Activated gamma-delta T cell (primary cell): ENCODE results near the gene NALCN.
A peak's percentile ranks its signal among the peaks of the same experiment; 100 is the strongest.

Experiments used
- DNase-seq: peaks from one replicate; lab custom pipeline; 2025; lab: John Stamatoyannopoulos, UW

The NALCN gene

DNA sequence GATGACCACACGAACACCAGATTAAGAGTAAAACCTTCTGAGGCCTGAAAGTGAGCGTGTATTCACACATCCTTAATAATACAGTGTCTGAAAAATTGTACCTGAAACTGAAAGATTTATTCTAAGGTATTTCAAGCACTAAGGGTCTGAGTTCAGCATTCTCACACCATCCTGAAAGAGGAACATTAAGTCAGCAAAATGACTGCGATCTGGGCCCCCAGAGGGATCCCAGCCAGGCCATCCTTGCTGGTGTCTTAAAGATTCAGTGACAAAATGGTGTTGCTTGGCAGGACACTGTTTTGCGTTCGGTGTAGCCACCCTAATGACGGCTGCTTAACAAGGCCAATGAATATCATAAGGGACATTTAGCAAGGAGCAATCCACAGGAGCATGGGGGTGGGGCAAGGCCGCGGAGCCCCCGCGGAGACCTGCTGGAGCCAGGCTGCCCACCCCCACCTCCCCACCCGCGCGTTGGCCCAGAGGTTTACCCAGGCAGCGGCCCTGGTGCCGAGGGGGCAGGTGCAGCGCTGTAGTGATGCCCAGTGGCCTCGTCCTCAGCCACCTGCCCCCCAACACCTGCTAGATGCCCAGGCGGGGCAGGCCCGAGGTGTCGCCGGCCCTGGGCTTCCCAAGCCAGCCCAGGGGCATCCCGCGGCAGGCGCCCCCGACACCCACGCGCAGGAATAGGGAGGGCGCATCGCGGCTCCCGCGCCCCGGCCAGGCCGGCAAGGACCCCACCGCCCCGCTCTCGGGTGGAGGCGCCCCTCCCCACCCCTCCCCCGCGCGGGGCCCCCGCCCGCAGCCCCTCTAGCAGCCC is 742 bp downstream of the NALCN start:
- DNase-seq = peak; percentile 11

DNA sequence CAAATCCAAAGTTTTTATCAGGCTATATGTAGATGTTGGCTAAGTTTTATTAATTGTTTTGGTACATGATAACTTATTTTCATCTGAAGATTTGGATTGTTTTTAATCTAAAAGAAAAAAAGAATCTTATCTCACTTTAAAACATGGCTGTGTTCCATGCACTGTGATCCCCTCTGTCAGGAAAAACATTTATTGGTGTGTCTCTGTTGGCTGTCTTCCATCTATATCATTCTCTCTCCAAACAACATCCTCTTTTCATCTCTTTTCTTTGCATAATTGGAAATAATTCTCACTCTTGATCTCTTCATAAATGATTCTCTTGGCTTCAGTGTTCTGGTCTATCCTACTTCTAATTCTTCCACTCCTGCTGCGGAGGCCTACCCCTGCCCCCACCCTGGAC is 4.2 kb downstream of the NALCN start:
- no peak for DNase-seq

DNA sequence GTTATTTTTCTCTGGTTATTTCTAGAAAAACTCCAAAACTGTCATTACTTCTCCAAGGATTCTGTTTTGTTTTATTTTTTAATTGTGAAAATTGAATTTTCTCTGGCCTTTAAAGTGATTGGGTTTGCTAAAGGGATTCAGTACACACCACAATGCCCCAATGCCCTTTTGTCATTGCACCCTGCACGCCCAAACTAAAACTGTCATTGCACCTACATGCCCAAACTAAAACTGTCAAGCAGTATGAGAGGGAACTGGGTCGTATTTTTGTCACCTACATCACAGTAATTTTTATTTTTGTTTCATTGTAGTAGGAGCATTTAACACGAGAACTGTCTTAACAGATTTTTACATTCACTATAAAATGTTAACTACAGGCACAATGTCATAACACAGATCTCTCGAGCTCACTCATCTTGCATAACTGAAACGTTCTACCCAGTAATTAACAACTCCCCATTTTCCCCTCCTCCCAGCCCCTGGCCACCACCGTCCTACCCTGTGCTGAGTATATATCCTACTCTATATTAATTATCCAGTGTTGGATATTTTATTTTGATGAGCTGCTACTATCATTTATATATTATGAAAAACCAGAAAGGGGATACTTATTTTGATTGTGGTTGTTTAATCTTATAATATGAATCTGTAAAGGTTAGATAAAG is 7.2 kb downstream of the NALCN start:
- DNase-seq = no peak

DNA sequence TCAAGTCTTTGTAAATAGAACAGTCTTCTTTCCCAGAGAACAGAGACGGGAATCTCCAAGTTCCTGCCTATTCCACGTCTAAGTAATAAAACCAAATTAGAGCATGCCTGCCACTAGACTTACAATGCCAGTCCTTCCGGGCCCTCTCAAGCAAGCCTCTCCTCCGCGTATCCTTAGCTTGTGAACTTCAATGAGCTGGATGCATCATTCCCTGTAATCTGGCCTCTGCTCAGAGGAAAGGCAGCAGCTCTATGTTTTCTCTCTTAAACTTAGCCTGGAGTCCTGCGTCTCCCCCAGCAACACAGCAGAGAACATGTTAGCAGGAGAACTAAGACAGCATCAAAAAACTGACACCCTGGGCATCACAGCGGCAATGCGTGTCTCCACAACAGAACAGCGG is 8.2 kb downstream of the NALCN start:
- no peak for DNase-seq

DNA sequence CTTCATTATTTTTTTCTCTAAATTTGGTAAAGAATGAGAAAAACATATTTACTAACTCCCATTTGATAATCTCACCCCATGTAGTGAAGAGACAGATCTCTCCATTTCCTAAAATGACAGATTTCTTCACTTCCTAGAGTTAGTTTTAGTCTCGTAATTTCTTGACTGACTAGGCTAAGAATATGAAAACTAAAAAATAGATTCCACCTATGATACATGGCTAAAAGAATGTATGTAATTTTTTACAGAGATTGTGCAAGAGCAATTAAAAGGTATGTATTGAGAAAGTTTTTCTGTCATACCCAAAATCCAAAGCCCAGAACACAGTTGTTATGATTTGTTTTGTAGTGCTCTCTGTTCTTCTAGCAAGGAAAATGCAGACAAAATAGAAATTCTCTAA is 9.5 kb downstream of the NALCN start:
- DNase-seq = no peak

DNA sequence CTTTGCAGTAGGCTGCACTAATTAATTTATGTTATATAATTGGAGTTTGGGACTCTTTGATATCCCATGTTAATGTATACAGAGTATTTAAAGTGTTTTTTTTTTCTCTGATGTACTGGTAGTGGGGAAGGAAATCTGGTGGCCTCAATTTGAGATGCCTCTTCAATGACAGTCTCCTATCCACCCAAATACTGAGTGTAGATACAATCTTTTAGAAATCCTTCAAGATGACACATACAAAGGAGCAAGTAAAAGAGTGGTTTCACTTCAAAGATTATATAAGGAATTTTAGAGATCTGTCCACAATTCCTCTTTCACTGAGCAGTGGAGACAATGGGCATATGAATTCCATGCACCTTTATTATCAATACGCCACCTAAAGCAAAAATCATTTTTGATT is 15.1 kb downstream of the NALCN start:
- DNase-seq = no peak

DNA sequence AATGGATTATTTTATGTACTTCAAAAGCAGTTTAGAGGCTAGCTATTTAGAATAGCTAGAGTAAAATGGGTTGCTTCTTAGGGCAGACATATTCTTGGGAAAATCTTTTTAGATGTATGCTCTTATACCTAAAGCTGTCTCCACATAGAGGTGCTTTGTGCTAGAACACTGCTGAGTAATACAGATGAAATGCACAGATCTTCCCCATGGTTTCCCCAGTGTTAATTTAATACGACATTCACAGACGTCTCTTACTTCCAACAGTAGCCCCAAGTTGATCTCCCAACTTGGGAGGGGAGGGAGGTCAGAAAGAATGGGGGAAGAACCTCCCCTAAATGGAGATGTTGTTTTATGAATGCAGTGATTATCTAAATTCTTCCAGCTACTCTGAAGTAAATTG is 16.9 kb downstream of the NALCN start:
- no peak for DNase-seq

DNA sequence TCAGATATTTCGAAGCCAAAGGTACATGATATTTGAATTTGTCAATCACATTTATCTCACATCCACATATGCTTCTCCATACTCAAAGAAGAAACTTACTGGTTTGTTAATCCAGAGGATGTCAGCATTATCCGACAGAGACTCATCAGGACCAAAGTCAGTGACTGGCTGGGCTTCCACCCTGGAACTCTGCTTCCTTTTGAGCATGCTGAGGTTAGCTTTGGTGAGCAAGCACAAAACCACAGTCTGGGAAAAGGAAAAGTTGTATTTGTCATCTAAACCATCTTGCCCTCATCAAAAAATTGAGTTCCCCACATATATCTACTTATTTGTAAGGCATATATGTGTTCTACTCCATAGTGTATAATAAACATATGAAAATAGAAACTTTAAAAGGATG is 17.4 kb downstream of the NALCN start:
- no peak for DNase-seq

DNA sequence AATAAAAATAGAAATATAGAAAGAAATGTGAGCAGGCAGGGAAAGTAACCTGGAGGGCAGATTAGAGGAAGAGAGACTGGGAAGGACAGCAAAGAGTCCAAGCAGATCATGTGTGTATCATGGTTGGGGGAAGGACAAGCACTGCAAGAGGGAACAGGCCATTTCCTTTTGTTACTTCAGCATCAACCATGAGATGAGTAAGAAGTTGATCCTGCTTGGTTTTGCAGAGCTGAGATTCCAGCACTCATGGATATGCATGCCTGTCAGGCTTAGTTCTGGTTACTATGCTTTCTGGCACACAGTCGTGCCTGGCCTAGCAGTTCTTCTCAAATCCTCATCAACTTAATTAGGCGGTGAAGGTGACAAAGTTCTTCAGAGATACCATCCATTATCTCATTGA is 18.1 kb downstream of the NALCN start:
- no peak for DNase-seq

DNA sequence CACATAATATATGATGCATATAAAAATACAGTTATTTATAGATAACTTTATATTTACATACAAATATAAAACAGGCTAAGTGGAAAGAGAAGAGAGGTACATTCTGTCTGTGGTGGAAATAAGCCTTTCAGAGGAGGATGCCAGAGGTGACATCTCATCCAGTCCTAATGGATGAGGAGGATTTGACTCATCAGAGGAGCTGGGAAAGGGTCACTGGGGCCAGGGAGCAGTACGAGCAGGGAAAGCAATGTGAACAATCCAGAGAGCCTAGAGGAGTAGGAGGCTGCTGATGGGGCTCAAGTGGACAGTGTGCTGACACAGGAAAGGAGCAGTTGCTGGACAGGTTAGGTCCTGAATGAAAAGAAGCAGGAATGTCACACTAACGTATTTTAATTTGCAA is 18.6 kb downstream of the NALCN start:
- DNase-seq = no peak

DNA sequence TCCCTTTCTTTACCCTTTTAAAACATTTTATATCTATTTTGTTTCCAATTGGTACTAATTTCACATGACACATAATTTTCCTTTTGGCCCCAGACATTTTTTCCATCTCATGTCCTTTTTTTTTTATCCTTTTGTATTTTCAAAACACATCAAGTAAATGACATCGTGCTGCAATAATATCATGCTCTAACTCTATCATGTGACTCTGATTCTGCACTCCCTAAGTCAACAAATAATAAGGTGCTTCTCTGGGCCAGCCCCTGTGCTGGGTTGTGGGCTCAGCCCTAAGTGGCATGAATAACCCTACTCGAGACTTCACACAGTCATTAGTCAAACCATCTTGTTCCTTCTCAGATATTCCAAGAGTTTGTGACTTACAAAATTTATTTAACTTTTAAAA is 21.7 kb downstream of the NALCN start:
- DNase-seq = no peak

DNA sequence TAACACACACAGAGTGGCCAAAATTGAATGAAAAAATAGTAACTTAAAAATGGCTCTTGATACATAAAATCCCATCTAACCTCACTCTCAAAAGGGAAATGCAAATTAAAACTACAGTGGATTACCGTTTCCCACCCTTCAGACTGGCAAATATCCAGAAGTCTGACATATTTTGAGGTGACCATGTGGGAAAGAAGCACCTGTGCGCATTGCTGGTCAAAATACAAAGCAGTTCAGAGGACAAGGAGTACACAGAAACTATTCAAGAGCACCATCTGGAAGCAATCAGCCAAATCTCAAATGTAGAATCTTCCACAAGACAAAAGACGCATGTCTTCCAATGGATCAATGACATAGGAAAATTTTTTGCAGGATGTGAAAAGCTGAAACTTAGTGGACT is 23.2 kb downstream of the NALCN start:
- no peak for DNase-seq

DNA sequence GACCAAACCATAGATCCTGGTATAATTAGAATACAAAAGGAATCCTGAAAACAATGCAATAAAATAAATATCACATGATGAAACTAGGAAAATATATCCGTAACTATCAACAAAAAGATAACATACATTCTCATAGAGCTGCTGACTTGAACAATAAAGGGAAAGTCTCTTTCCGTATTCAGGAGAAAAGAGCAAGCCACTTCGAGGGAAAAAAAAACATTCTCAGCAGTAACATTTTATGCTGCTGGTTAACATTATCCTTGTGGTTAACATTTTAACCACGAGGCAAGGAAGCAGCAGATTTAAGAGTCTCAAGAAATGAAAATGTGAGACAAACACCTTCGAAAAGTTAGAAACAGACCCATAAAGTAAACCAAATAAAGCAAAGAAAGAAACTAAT is 25.8 kb downstream of the NALCN start:
- DNase-seq = no peak

DNA sequence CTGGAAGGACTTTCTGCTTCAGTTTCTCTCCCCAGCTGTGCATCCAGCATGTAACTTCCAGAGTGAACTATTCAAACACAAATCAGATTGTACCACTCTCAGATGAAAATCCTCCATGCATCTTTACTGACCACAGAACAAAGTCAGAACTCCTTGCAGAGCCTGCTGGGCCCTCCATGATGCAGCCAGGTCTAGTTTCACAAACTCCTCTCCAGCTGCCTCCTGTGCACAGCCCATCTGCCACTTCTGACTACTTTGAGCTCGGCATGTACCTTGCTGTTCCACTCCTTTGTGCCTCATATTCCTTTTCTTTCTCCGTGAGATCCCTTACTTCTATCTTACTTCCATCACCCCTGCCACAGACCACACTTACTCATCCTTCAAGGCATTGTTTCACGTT is 31.4 kb downstream of the NALCN start:
- DNase-seq = no peak

DNA sequence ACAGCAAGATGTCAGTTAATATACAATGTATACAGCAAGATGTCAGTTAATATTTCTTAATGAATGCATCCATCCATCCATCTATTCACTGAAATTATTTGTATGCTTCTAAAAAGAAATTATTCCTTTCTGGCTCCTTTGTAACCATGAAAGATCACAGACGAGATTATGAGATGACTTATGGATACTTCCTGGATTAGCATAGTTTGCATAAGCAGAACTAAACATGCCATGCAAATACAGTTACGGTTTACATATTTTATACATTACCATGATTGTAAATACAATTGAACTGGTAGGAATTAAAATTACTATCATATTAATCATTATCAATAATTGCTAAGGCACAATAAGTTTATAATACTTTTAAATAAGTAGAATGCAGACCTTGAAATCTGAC is 32.7 kb downstream of the NALCN start:
- no peak for DNase-seq

DNA sequence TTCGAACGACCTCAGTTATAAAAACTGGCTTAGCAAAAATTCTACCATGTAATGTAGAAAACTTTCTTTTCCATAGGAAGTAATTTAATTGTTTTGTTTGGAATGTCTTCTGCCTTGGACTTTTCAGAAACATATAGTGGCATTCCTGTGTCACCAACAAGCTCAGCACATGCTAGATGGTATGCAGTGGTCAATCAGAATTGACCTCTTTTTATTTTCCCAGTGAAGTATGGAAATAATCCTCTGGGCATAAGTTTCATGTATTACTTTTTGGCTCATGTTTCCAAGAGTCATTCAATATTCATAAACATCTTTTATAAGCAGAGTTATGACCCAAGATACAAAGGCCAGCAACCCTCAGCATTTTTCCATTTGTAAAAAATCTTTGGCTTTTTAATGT is 33.6 kb downstream of the NALCN start:
- DNase-seq = no peak

DNA sequence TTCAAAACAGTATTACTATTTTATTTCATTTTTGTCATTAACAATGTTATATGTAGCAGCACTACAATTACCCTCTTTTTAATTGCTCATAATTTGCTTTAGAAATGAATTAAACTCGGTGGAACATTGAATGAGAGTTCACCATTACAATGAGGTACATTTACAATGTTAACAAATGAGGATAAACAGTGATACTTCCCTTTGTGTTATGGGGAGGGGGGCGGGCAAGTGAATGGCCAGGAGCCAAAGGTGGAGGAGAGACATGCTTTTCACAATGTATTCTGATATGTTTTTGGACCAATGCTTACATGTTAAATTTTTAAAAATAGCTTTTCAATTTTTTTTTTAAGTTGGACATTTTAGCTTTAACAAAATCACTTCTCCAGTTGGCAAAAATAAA is 34.2 kb downstream of the NALCN start:
- no peak for DNase-seq

DNA sequence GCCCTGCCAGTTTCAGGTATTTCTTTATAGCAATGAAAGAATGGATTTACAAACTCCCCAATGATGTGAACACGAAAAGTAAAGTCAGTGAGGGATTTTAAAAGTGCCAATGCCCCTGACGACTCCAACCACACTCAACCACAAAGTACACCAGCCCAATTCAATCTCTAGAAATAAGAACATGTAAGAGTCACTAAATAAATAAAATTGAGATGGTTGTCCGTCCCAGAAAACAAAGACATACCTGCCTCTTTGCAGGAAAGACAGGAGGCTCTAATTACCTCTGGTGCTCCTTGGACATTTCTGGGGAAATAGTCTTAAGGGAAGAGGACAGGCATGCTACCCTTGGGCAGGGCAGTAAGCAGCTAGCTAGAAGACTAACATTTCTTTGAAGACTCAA is 55.8 kb downstream of the NALCN start:
- DNase-seq = no peak

DNA sequence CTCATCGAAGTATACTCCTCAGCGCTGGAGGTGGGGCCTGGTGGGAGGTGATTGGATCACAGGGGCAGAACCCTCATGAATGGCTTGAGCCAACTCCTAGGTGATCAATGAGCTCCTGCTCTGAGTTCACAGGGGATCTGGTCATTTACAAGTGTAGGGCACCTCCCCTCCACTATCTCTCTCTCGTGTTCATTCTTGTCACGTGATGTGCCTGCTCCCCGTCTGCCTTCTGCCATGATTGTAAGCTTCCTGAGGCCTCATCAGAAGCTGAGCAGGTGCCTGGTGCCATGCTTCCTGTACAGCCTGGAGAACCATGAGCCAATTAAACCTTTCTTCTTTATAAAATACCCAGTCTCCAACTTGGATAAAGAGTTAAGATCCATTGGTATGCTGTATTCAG is 61.4 kb downstream of the NALCN start:
- DNase-seq = no peak

DNA sequence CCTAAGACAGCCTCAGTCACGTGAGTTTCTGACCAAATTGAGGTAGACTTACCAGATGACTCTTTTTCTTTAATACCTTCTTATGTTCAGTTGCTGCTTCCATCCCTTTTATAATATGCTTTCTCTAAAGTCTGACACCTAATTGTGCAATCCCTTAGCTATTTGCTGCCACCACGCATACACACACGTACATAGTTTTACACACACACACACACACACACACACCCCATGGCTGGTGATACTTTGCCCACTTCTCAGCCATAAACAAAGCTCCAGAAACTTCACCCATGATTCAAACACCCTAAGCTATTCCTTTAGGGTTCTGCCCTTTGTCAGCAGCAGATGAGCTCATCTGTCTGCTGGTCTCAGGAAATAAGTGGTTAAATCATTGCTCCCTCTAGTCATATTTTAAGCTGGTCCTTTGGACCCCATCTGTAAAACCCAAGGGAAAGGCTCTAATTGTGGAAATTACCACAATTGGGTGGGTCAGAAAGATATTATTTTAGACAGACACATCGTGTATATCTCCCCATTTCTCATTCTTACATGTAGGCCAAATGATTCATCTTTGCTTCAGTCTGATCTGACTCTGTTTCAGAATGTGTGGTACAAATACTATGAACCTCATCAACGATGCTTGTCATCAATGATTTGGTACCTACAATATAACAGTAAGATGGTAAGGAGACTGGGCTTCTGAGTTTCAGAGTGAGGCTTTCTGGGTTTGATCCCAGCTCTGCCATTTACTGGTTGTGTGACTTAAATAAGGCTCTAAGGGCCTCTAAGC is 69.2 kb downstream of the NALCN start:
- DNase-seq = no peak

DNA sequence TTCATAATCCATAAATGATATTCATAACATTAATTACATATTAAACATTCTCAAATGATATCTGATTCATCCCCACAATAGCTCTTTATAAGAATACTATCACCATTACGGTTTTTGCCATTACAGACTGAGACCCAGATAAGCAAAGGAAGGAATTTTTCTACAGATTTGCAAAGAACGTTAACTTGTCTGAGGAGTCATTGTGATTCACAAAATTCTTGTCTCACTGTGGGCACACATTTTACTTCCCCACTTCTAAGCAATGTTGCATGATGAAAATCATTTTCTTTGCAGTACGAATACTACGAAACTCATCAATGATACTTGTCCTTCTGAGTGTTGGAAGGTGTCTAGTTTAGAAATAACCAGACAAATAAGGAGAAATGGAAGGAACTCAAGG is 70.1 kb downstream of the NALCN start:
- DNase-seq = no peak

DNA sequence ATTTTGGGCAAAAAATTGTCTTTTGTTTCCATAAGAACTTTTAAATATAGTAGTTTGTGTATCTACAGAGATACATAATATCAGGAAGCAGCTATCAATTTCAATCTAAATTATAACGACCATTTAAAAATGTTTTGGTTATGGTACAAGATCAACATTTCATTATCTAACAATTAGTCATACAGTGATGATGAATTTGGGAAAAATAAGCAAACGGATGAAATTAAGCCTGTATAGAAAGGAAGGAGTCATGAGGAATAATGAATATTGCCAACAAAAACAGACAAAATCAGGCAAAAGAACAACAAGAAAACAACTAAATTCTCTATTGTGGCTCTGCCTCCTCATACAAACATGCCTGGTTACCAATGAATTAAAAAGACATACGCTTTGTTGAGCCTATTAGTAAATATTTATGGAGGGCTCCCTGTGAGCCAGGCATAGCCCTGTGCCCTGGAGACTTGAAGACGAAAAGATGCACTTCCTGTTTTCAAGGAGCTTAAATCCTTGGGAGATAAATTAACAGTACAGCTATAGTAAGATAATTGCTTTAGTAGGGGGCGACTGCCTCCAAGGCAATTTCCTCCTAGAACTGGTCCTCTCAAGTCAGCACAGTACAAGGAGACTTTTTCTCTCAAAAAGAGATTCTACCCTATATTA is 73.0 kb downstream of the NALCN start:
- no peak for DNase-seq

DNA sequence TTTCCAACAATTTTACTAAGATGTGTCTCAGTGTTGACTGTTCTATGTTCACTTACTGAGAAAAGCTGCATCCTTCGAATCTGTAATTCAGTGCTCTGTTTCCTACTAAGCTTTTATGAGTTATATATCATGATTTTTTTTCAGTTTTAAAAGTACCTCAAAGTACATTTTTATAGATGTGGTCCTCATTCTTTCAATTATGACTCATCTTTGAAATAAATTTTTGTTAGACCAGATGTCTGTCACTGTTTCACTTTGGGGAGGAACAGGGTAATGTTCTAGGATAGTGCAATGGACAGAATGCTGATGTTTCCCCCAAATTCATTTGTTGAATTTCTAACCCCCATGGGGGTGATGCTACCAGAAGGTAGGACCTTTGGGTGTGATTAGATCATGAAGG is 74.8 kb downstream of the NALCN start:
- no peak for DNase-seq
